HG03139 (cell line): ENCODE measurements around the gene ZNF790.

ENCODE experiments used
- ATAC-seq: cut with Tn5 transposase; IDR thresholded peaks from one replicate; pipeline ENCODE4 v1.9.1; 2021; ENCODE audit not compliant: unreplicated experiment

ZNF790 gene

DNA sequence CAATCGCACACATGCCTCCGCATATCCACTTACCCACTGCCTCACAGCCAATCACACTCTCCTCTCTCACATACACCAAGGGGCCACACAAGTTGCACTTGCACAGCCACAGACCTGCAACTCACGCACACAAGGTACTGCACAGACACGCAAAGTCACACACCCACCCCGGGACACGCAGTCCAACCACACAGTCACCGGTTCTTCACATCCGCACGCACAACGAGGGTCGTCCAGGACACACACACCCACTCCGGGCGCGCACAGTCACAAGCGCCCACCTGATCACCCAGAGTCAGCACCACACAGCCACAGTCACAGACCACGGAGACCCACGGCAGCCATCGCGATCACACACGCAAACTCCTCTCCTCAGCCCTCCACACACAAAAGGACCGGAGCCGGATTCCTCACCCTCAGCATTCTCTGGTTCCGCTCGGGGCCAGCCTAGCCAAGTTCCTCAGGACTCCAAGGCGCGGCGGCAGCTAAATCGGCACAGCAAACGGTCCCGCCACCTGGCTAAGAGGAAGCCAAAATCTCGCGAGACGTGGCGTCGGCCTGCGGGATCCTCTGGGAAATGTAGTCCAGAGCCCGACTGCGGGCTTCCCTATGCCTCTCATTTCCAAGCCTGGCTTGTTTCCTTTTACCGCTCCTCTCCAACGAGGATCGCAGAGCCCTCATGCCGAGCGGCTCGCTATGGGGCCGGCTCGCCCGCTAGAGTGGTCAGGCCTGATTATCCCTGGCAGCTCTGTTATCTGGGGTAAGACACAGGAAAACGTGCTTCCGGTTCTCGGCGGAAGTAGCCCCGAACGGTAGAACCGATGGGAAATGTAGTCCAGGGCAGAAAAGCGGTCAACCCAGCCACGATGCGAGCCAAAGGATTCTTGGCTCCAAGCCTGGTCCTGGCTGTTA lies 65.6 kb downstream of the ZNF790 start, which contains the start of gene ZNF850:
TSS of gene ZNF850 (minus strand) at position 497 of the 912 bp plus-strand sequence. CDS start 10,201 bp downstream, outside the sequence.
- ATAC-seq, result peak; percentile 89

DNA sequence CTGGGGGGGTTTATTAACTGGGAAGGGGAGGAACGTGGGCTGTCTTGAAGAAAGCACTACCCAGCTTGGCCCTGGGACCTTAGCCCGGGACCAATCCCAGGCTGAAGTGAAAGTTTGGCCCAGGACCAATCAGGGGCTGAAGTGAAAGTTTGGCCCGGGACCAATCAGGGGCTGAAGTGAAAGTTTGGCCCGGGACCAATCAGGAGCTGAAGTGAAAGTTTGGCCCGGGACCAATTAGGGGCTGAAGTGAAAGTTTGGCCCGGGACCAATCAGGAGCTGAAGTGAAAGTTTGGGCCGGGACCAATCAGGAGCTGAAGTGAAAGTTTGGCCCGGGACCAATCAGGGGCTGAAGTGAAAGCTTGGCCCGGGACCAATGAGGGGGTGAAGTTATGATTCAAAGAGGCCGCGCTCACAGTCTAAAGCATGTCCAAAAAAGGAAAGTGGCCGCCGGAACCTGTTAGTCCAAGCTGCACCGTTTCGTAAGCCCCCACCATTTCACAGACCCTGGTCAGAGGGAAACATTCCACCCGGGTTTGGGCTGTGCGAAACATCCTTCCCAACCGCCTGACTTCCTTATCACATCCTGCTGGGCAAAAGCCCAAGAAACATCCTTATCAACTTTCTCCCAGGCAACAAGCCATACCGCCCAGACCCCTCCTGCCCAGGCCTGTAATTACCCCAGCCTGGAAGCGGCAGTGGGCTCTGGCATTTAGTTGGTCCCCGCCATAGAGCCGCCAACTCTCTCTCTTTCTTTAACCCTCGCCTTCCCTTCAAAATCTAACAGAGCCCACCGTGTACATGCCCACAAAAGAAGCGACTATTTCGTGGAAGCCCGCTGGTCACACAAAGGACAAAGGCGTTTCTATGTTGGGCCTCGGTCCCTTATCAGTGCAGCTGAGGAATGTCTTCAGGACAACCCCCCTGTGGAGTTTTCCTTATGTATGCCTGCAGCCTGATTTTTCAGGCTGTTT lies 66.6 kb downstream of the ZNF790 start:
- no peak for ATAC-seq
